ENCODE results near the gene GLT6D1.

GRCh38 chr9:135596211-135596610, 43.1 kb downstream of the GLT6D1 start:
- TF ChIP-seq, protein P1, sequence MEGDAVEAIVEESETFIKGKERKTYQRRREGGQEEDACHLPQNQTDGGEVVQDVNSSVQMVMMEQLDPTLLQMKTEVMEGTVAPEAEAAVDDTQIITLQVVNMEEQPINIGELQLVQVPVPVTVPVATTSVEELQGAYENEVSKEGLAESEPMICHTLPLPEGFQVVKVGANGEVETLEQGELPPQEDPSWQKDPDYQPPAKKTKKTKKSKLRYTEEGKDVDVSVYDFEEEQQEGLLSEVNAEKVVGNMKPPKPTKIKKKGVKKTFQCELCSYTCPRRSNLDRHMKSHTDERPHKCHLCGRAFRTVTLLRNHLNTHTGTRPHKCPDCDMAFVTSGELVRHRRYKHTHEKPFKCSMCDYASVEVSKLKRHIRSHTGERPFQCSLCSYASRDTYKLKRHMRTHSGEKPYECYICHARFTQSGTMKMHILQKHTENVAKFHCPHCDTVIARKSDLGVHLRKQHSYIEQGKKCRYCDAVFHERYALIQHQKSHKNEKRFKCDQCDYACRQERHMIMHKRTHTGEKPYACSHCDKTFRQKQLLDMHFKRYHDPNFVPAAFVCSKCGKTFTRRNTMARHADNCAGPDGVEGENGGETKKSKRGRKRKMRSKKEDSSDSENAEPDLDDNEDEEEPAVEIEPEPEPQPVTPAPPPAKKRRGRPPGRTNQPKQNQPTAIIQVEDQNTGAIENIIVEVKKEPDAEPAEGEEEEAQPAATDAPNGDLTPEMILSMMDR (IDR thresholded peaks at IDR 0.05): no peak
- no peak for TF ChIP-seq POLR2A (IDR thresholded peaks at IDR 0.05)
